GM19455 (cell line): ENCODE measurements around the gene ZFYVE21.
A peak's percentile ranks its signal among the peaks of the same experiment; 100 is the strongest.
"Not testable (repeated sequence)": the region's sequence is repeated elsewhere in the genome, so short reads cannot be mapped to it uniquely, and the experiment has no call there.

ENCODE experiments used
- ATAC-seq: cut with Tn5 transposase; IDR thresholded peaks from one replicate; pipeline ENCODE4 v1.9.1; 2021; ENCODE audit not compliant: unreplicated experiment

The ZFYVE21 gene

DNA sequence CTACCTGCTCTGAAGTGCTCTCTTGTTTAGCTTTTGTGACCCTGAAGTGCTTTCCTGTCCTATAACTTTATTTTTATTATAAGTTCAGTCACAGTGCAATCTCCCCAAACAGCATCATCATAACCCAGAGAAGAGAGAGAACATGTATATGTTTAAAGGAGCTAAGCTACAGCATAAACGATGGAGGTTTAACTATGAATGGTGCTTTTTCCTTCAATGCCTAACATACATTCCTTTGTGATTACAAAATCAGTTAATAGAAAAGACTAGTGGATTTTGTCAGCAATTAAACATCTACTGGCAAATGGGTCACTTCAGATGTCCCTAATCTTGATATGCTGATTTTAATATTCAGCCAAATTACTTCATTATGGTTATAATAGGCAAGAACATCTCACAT is 46.4 kb downstream of the ZFYVE21 start:
- no peak for ATAC-seq

DNA sequence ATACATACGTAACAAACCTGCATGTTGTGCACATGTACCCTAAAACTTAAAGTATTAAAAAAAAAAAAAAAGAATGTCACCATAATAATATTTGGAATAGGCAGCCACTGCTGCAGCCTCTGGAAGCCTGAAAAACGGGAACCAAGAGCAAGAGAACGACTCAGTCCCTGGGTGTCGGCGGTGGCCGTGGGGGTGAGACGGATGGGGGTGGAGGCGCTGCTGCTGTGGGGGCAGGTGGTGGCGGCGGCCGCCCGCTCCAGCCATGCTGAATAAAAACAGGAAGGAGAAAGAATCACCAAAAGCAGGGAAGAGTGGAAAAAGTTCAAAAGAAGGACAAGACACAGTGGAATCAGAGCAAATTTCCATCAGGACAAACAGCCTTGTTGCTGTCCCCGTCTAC is 46.9 kb downstream of the ZFYVE21 start:
- no peak for ATAC-seq

DNA sequence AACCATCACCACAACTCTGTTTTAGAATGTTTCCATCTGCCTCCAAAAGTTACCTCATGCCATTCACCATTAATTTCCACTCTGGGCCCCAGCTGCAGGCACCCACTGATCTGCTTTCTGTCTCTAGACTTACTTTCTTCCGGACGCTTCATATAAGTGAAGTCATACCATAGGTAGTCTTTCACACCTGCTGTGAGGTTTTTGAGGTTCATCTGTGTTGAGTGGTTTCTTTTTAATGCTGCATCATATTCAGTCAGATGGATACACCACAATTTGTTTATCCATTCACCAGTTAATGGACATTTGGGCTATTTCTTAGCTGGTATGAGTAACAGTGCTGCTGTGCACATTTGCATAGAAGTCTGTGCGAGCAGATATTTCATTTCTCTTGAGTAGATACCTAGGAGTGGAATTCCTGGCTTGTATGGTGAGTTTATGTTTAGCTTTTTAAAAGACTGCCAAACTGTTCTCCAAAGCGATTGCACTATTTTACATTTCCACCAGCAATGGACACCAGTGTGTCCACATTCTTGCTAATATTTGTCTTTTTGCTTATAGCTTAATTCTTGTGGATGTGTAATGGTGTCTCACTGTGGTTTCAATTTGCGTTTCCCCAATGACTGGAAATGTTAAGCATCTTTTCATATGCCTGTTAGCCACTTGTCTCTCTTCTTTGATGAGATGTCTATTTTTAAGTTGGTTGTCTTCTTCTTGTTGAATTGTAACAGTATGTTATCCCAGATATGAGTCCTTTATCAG is 48.3 kb downstream of the ZFYVE21 start:
- ATAC-seq, result peak; percentile 79

DNA sequence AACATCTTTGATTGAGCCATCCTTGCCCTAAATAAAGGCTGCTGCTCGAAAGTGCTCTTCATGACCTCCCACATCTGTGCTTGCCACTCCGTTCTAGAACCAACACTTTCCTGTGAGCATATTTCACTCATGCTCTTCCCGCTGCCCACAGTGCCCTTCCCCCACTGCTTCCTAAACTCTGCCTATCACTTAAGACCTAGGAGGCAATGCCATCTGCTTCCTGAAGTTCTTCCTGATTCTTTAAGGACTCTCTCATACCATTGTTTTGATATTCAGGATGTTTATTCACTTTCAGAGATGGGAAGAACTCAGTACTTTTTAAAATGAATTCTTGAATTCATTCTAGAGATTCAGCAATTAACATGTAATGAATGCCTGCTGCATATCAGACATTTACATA is 49.9 kb downstream of the ZFYVE21 start:
- no peak for ATAC-seq

DNA sequence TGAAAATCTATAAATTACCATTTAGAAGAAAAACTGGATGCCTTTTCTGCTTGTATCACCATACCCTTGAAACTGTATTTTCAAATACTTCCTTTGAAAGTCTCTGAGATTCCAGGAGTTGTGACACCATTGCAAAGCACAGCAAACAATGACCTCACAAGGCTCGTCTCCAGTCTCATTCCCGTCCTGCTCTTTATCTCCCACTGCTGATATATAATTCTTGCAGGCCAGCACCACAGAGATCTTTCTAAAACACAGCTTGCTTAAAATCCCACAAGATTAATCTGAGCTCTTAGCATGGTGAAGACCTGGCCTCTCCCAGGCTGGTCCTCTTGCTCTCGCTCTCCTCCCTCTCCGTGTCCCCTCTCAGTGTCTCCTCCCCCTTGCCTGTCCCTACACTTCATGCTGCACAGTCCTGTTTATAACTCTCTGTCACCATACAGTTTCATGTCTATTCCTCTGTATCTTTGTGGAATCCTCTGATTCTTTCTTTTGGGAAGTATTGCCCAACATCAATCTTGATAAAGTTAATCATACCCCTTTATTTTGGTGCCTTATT is 51.8 kb downstream of the ZFYVE21 start:
- ATAC-seq, result no peak

DNA sequence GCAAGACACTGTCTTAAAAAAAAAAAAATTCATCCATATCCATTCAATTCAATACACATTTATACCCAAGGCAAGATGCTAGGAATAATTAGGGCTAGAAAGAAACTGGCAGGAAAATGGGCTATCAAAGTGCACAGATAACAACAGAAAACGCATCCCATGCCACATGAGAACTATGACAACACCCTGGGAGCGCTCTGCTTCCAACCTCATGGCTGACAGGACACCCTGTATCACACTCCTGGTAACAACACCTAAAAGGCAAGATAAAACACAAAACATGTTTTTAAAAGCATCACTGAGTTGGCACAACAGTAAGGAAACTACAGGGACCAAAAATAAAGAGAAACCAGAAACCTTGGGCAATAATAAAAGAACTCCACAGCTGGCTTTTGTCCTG is 54.9 kb downstream of the ZFYVE21 start:
- ATAC-seq, result no peak

DNA sequence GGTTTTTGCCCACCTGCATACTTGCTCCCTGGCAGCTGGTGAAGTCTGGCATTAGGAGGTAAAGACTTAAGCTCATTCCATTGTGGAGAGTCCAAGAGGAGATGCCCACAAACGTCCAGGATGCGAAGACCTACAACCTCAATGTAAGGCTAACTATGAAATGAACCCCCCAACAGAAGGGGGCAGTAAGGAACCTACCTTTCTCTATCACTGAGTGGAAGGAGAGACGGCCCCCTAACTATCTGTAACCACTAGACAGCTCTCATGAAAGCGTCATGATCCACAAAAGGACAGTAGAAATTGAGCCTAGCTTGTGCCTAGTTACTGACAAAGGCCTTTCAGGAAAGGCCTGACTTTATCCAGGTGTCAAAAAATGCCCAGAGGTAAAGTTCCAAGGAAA is 55.3 kb downstream of the ZFYVE21 start:
- no peak for ATAC-seq

DNA sequence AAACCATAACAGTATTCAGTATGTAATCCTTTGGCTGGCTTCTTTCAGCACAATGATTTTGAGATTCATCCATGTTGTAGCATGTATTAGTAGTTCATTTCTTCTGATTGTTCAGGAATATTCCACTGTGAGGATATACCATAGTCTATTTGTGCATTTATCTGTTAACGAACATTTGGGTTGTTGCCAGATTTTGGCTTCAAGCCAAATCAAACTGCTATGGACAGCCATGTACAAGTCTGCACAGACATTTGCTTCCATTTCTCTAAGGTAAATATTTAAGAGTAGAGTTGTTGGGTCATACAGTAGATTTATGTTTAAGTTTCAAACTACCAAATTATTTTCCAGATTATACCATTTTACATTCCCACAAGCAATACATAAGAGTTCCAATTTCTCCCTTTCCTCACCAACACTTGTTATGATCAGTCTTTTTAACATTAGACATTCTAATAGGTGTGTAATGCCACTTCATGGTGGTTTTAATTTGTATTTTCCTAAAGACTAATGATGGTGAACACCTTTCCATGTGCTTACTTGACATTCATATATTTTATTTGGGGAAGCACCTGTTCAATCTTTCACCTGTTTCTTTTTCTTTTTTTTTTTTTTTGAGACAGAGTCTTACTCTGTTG is 56.6 kb downstream of the ZFYVE21 start:
- ATAC-seq, result no peak

DNA sequence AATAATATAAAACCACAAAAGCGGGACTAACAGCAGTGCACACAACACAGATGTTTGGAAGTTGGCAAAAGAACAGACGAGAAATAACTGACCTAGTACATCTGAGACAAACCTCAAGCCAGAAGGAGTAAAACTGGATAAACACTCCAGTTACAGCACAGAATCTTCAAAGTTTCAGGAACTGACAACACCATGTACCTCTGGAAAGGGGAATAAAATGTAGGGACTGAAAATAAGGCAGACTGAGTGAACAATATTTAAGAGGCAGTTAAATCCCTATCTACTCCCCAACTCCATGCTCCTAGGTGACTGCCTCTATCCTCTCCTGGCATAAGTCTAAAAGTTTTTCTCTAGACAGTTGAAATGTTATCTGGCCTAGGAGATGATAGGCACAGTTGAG is 57.9 kb downstream of the ZFYVE21 start:
- ATAC-seq, result no peak

DNA sequence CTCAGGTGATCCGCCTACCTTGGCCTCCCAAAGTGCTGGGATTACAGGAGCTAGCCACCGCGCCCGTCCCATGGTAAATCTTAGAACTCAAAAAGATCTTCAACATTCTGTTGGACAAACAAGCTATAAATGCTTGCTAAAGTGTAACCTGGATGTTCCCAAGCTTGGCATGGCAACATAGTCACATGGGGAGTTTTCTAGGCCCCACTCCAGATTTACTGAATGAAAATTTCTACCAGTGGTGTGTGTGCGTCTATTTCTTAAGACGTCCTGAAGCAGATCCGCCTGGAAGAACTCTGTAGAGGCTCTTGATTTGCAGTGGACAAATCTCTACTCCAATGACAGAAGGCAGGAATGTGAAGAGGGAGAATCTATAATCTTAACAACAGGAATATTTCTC is 59.9 kb downstream of the ZFYVE21 start:
- no peak for ATAC-seq

DNA sequence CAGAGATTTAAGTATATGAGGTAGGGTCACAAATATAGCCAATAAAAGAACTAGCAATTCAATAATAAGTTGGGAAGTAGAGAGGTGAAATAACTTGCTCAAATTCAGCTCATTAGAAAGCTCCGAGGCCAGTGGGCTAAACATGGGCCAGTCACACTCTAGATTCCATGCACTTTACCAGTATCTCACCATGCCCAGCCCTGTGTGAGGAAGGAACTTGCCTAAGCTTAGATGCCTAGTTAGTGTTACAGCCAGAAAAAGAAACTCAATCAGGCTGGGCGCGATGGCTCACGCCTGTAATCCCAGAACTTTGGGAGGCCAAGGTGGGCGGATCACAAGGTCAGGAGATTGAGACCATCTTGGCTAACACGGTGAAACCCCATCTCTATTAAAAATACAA is 60.7 kb downstream of the ZFYVE21 start:
- ATAC-seq, result not testable (repeated sequence)

DNA sequence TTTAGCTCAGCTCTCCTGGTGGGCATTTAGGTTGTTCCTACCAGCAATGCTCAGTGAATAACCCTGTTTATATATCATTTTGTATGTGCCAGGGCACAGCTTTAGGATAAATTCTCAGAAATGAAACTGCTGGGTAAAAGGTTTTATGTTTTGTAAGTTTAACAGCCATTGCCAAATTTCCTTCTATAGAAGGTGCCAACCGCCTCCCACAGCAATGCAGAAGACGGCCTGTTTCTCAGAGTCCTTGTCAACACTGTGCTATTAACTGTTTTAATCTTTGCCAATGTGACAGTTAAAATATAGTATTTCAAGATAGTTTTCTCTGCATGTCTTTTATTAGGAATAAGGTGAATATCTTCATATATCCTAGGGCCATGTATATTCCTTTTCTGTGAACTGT is 66.8 kb downstream of the ZFYVE21 start:
- ATAC-seq, result no peak
